ENCODE results near the gene ENTREP3.
A peak's percentile ranks its signal among the peaks of the same experiment; 100 is the strongest.
"Not testable (repeated sequence)": the region's sequence is repeated elsewhere in the genome, so short reads cannot be mapped to it uniquely, and the experiment has no call there.

The ENTREP3 gene

DNA sequence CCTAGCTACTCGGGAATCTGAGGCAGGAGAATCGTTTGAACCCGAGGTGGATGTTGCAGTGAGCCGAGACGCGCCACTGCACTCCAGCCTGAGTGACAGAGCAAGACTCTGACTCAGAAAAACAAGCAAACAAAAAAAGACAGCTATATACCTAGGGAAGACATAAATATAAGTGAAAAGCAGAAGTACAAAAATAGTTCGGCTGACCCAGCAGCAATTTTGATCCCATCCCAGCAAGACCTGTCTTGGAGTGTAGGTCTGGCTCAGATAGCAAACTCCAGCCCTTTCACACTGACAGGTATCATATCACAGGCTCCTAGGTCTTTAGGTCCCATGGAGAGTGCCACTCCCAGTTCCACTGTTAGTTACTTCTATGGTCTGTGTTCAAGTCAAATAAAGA lies 32.2 kb downstream of the ENTREP3 start:
- DNase-seq (ENCODE audit: low read depth) = no peak

DNA sequence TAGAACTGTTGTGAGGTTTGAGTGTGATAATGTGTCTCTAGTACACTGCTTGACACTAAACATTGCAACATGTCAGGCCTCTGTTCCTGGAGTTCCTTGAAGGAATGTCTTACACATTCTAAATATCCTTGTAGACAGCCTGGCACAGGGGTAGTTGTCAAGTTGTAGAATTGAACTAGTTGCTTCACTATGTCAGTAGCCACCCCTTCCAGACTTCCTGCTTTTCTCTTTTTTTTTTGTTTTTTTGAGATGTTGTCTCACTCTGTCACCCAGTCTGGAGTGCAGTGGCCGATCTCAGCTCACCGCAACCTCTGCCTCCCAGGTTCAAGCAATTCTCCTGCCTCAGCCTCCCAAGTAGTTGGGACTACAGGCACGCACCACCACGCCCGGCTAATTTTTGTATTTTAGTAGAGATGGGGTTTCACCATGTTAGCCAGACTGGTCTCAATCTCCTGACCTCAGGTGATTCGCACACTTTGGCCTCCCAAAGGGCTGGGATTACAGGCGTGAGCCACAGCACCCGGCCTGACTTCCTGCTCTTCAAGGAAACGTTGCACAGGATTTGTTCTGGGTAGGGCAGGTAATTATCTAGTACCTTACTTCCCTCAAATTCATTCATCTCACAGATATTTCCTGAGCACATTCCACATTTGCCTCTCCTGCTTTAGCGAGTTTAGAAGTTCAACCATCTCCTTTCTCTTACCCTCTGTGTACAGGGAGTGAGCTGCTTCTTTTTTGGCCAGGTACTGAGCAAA lies 34.9 kb downstream of the ENTREP3 start:
- not testable (repeated sequence) for DNase-seq (ENCODE audit: low read depth)

DNA sequence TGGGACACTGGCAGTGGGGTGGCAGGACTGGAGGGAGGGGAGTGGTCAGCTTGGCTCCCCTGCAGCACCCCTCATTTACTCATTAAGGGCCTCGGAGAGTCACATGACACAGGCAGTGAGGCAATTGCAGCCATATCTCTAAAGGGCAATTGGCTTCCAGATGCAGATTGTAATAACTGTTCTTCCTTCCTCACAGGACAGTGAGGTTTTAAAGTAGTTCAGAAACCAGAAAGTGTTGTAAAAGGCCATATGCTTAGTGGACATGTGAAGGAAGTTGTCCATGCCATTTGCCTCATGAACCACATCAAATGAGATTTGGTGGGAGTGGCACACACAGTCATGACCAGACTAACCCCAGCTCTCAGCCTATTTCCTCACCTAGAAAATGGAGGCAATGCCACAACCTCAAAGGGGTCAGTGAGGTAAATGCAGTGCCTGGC lies 35.7 kb downstream of the ENTREP3 start:
- no peak for DNase-seq (ENCODE audit: low read depth)

DNA sequence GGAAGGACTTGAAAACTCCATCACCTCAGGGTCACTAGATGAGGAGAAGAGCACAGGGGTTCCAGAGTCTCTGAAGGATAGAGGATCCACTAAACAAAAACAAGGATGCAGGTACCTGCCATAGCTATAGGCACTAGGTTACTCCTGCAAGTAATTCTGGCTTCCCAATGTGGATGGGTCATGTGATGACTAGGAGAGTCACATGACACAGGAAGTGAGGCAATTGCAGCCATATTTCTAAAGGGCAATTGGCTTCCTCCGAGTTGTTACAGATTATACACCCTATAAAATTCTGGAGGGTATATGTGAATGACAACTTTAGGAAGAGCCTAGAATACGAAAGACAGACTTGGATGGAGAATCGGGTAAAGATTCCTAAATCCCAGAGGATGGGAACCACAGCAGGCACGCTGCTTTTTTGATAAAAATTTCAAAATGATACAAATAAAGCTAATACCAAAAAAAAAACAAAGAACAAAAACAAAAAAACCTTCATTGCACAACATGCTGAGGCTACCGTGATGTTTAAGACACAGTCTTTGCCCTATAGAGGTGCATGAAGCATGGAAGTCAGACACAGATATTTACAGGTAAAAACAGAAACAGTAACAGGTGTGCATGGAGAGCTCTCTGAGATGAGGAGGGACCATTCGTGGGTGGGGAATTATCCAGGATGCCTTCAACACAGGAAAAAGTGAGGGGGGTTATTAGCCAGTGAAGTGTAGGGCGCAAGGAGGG lies 36.3 kb downstream of the ENTREP3 start:
- DNase-seq (ENCODE audit: low read depth) = no peak

DNA sequence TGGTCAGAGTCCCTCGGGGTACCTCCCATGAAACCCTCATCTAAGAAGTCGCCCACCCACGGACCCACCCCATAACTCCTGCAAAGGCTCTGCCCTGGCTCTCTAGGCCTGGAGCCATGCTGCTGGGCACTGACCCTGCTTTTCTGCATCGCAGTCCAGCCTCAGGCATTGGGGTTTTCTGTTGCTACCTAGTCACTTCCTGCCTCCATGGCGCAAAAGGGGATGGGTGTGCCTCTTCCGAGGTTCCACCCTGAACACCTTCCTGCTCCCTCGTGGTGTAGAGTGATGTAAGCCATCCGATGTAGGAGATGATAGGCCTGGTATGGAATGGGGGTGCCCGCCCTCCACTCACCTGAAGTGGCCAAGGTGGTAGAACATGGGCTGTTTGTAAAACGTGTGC lies 40.6 kb downstream of the ENTREP3 start:
- DNase-seq (ENCODE audit: low read depth) = not testable (repeated sequence)

DNA sequence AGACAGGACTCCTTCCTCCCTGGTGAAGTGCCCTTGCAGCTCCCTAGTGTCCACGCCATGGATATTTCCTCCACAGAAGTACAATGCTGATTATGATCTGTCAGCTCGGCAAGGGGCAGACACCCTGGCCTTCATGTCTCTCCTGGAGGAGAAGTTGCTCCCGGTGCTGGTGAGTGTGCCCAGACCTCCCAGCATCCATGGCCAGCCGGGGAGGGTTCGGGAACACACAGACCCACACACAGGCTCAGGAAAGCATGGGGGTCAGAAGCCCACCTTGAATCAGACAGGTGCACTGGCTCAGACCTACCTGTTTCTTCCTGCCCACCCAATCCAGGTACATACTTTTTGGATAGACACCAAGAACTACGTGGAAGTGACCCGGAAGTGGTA lies 43.2 kb downstream of the ENTREP3 start:
- not testable (repeated sequence) for DNase-seq (ENCODE audit: low read depth)

DNA sequence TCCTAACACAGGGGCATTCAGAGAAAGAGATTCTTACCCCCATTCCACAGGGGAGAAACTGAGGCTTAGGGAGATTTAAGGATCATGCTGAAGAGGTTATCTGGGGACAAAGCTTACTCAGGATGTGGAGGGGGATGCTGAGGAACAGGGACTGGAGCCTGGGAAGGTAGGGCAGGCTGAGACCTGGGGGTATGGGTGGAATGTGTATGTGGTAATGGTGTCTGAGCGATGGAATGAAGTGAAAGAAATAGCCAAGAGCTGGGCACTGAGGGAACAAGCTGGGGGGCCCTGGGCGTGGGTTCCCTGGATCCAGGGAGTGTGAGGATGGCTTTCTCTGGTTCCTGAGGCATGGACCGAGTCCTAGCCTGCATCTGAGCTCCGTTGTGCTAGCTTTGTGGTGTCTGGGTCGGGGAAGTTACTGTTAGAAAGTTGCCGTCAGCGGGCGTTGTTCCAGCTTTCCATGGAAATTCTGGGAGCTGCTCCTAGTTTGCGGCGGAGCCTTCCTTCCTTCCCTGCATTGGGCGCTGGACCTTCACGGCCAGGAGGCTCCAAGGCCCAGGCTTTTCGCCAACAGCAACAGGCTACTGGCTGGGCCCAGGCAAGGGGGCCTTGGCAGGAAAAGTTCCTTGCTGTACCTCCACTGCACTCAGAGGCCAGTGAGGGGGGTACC lies 43.8 kb downstream of the ENTREP3 start:
- DNase-seq (ENCODE audit: low read depth) = not testable (repeated sequence)

DNA sequence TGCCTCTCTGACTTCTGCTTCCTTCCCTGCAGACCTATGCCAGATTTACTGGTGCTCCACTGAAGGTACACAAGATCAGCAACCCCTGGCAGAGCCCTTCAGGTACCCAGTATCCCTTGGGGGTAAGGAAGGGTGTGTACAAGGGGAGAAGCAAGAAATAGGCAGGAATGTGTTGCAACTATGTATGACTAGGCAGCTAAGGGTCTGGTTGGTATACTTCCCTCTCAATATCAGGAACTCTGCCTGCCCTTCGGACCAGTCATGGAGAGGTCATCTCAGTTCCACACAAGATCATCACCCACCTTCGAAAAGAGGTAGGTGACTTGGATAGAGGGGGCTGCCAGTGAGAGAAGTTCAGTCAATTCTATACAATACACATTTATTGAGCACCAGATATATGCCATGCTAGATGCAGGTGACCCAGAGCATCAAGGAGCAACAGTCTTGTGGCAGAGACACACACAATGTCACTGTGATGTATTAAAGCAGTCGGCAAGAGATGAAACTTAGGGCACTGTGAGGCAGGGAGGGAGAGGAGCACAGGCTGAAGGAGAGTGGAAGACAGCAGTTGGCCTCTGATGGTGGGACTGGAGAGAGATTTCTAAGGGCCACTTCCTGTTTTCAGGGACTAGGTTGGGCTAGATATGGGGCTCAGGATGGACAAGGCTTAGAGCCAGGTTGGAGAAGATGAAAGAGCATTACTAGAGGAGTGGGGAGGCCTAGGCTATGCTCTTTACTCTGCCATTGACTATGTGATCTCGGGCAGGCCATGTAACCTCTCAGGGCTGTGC lies 44.8 kb downstream of the ENTREP3 start:
- no peak for DNase-seq (ENCODE audit: low read depth)

DNA sequence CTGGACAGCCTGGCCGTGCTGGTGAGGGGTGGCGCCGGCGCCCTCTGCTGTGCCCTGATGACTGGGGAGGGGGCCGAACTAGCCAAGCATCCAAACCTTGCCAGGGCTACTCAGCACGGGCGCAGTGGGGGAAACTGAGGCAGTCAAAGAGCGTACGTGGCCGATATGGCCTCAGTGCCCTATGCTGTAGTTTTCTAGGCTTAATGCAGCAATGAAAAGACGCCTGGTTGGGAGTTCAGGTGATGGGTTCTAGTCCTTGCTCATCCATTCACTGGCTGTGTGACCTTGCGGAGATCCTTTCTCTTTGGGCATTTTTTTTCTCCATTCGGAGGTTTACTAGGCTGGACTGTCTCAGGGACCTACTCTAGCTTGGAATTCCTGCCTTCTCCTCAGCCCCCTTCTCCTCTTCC lies 46.0 kb downstream of the ENTREP3 start:
- no peak for DNase-seq (ENCODE audit: low read depth)

DNA sequence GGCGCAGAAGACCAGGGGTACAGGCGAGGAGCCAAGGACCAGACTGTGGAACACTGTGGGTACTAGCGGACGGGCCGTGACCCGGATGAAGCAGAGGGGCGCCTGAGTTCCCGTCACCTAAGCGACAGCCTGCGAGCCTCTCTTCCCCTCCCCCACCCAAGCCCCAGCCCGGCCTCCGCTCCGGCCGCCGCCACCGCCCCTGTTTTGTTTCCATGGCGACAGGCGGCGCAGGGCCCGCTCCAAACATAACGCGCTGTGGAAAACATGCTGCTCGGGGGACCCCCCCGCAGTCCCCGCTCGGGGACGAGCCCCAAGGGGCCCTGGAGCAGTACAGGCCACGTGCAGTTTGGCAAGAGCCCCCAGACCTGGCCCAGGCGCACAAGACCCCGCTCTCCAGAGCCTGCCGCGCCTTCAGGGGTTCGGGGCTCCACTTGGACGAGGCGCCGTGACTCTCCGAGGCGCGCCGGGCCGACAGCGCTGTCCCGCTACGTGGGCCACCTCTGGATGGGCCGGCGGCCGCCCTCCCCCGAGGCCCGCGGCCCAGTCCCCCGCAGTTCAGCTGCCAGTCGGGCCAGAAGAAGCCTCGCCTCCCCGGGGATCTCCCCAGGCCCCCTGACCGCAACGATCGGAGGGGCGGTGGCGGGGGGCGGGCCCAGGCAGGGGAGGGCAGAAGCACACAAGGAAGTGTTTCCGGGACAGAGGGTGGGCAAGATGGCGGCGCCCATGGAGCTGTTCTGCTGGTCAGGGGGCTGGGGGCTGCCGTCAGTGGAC lies 46.6 kb downstream of the ENTREP3 start, which contains the start of gene MTX1:
Gene MTX1 (plus strand): TSS at position 155 of the 771 bp plus-strand sequence. CDS start 110 bp downstream, at position 265.
- peak; percentile 80 for DNase-seq (ENCODE audit: low read depth)

DNA sequence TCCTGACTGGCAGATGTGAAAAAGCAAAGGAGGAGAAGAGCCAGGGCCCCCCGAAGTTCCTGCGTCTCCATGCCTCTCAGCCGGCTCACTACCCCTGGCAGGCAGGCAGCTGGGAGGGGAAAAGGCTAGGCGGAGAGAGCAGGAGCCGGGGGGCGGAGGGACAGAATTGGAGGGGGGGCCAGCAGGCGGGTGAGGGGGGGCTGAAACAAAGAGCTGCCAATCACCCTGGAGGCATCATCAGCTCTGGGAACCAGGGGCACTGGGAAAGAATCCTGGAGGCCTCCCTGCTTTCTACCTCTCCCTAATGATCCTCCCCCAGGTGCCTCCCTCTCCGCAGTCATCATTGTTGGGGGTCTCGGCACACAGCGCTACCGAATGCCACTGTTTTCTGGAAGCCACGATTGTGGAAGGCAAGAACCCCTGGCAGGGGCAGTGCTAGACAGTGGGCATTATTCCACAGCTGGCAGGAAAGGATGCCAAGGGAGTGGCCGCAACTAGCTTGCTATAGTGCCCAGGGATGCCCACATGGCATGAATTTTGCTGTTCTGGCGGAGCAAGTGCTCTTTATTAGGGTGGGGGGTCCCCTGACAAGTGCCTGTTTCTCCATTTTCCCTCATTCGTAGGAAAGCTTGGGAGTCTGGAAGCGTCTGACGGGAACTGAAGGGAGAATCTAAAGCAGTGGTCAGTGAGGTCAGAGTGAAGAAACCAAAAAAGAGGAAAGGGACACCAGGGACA lies 47.3 kb downstream of the ENTREP3 start, which contains the start of gene THBS3:
Gene THBS3 (minus strand): TSS at position 92 of the 735 bp plus-strand sequence. CDS start 21 bp downstream, at position 71.
- DNase-seq (ENCODE audit: low read depth) = no peak

DNA sequence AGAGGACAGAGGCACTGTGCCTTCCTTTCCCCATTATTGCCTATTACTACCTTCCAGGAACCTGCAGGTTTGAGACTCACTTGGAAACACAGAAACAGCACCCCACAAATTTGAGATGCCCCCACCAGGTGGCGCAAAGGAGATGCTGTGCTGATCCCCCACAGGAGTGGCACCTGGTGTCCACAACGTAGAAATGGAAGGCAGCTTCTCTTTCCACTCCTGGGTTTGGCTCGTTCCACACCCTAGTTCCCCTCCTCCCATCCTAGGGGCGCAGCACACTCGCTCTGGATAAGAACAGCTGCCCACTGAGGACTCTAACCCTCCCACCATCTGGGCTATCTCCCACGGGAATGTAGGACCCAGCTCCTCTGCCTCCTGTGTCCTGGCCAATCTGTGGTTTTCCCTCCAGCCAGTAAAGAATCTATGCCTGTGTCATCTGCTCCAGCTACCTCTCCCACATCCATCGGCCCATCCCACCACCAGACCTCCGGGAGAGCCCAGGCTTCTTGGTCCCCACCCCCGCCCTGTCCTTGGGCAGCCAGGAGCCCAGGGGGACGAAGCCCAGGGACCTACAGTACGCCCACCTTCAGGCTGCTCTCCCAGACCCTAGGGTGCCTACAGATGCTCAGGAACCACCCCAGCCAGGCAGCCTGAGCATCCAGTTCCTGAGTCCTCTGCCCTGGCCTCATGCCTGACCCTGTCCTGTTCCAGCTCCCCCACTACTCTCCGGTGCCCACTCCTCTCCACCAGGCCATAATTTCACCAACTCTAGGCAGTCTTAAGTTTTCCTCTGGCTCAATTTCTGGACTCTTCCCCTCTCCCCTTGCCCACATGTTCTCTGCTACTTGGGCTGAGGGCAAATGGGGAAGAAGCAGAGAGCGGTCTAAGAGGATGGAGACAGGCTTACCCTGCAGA lies 48.1 kb downstream of the ENTREP3 start:
- peak; percentile 81 for DNase-seq (ENCODE audit: low read depth)

DNA sequence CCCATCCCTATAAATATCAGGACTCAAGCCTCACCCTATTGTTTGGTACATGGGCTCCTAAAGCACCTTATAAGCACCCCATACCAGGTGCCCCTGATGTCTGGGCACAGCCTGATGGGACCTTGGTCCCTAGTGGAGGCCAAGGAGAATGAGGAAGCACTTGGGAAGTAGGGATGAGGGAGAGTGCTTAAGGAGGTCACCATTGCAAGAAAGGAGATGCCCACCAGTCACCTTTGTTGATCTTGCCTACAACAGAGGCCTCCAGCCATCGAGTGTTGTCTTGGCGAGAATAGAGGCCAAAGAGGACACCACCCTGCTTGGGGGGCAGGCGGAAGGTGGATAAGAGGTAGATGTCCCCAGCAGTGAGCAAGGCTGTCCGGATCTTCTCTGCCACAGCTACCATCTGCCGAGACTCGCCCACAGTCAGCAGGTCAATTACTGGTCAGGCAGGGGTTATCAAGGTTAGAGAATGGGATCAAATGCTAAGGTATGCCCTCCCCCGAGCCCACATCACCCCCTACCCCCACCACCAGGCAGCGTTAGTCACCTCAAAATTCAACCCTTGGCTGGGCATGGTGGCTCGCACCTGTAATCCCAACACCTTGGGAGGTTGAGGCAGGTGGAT lies 49.2 kb downstream of the ENTREP3 start:
- DNase-seq (ENCODE audit: low read depth) = no peak

DNA sequence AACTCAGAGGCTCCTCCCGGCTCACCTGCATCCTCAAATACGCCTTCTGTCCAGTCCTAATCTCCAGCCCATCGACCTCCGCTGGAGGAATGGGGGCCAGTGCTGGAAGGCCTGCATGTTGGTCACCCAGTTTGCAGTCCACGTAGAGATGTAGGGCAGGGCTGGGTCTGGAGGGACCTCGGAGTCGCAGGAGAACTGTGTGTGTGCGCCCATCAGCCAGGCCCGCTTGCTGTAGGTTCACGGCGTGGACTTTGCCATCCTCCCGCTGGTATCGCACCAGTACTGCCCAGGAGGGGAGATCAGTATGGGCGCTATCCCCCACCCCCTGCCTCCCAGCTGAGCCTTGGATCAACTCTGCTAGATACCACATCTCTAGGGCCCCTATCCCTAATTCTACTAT lies 50.2 kb downstream of the ENTREP3 start:
- no peak for DNase-seq (ENCODE audit: low read depth)

DNA sequence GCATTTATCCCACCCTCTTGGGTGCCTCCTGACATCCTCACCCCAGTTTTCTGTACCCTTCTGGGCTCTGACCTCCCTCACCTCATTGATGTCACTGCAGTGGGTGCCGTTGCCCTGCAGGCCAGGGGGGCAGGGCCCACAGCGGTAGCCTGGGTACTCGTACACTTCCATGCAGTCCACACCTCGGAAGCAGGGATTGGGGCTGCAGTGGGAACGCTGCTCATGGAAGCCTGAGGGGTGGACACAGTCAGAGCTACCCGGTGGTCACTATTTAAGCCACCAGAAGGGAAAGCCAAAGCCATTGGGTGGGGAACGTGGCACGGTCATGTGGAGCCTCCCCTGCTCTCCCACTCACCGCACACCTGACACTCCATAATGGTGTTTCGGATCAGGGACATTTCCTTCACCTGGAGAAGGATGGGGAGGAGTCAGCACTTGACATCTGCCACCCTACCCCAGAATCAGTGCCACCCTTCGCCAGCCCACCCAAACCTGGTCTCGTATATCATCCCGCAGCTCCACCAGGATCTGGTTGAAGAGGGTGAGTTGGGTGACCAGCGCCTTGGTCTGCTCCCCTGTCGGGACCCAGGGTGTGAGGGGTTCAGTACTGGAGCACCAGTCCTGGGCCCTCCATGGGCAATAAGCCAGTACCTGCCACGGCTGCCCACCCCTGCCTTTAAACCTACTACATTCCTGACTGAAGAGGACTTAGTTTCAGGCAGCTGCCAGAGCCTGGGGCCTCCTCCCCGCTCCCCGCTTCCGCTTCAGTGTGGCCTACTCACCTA lies 52.4 kb downstream of the ENTREP3 start:
- no peak for DNase-seq (ENCODE audit: low read depth)

DNA sequence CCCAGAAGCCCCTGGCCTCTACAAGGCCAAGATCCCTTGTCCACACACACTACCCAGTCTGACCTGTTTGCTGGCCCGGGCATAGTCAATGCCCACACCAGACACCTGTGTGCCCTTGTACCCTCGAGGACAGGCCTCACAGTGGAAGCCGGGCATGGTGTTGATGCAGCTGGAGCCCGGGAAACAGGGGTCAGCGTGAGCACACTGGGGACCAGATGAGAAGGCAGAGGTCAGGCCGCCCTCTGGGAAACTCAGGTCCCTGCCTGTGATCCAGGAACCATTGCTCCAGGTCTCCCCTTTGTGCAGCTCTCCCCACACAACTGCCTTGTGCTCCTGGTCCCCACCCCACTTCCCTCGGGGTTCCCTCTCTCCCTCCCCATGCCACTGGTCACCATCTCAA lies 53.1 kb downstream of the ENTREP3 start:
- DNase-seq (ENCODE audit: low read depth) = no peak

DNA sequence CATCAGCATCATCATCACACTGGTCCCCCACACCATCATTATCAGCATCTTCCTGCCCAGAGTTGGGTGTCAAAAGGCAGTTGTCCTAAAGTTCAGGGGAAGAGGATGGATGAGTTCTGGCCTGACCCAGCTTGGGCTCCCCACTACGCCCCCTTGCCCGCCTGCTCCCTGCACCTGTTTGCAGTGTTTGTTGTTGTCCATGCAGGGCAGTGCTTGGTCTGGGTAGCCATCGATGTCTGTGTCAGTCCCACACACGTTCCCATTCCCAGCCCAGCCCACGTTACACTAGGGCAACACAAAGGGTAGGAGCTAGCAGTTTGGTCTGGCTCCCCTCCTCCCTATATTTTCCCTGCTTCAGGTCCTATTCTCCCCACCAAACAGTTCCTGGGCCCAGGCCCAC lies 54.4 kb downstream of the ENTREP3 start:
- no peak for DNase-seq (ENCODE audit: low read depth)

DNA sequence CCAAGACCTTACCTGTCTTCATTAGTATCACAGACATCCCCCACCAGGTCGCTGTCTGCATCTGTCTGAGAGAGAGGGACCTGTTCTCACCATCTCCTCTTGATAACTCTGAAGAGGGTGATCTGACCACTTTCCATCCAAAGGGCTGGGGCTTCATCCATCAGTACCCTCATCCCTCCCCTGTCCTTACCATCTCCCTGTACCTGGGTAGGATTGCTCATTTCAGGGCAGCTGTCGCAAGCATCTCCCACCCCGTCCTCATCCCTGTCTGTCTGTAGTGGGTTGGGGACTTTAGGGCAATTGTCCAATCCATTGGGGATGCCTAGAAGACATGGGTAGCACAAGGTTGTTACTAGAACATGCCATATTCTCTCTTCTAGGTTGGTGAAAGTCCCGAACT lies 55.5 kb downstream of the ENTREP3 start:
- no peak for DNase-seq (ENCODE audit: low read depth)

All from activated T-helper 1 cell treated with Interleukin-2 at 50 U/mL for 16 hours (primary cell).